Measurements from ENCODE around the gene PCYT1A. TPM values are rescaled to one million over a fixed set of nuclear protein-coding genes. Genes with fewer than 3 reads are reported as not detected.

Gene PCYT1A
- total and polyA plus RNA-seq, 5 donors from 2014 or later = 21.4 to 87.4 (median 23.2) TPM

- Histone ChIP-seq H3K27ac (ENCODE audit: insufficient read depth, low read length, poor library complexity, severe bottlenecking) (peak overlapping the region; percentile 96), H3K4me1 (ENCODE audit: control insufficient read depth, insufficient read depth, low read length, poor library complexity, severe bottlenecking) (peaks cover 56% of the 10 kb centered on the region), H3K36me3 (ENCODE audit: control insufficient read depth, insufficient read depth, low read length) (no peaks in the 10 kb centered on the region), H3K27me3 (ENCODE audit: control insufficient read depth, insufficient read depth, low read length) (no peaks in the 10 kb centered on the region), H3K9me3 (ENCODE audit: control insufficient read depth in 2 of 2, low read length in 2 of 2) (no peaks in the 10 kb centered on the region), H3K4me3 (ENCODE audit: low read depth, low read length) (peak overlapping the region; percentile 73)
- Mint-ChIP-seq H3K4me1 (peaks cover 13 to 64% (median 41%) of the 10 kb centered on the region in 4 donors), H3K4me3 (peak overlapping the region; percentile 71 to 89 (median 88)), H3K9me3 (no peaks in the 10 kb centered on the region), H3K27me3 (peaks cover 5% of the 10 kb centered on the region), H3K27ac (peak overlapping the region; percentile 96 to 99 (median 97)), H3K36me3 (no peaks in the 10 kb centered on the region)
- ATAC-seq (ENCODE audit: low read depth in 2 of 2) (no peak), DNase-seq (no peak)
Measured at GRCh38 chr3:196180346-196180745, 107.2 kb downstream of the PCYT1A start.

Other genes with a start within 250 kb of the PCYT1A start
- 356 TPM for gene TFRC, start 205.6 kb downstream of the PCYT1A start, total RNA-seq
- gene TFRC, start 205.6 kb downstream of the PCYT1A start, polyA plus RNA-seq = 10 to 100 TPM; 21.5 to 36.9 (median 28.7) TPM
- not detected for gene ZDHHC19, start 76.3 kb downstream of the PCYT1A start, total RNA-seq
- gene ZDHHC19, start 76.3 kb downstream of the PCYT1A start, polyA plus RNA-seq = not detected
- not detected for gene SLC51A, start 71.2 kb downstream of the PCYT1A start, total RNA-seq
- gene SLC51A, start 71.2 kb downstream of the PCYT1A start, polyA plus RNA-seq = 1 to 10 TPM in 1 of 4 donors, under 1 TPM in 3; 0.38 to 2.2 (median 0.63) TPM
- 9.1 TPM for gene DYNLT2B, start 30.5 kb upstream of the PCYT1A start, total RNA-seq
- gene DYNLT2B, start 30.5 kb upstream of the PCYT1A start, polyA plus RNA-seq = 10 to 100 TPM; 13.8 to 20.7 (median 16.9) TPM
- gene TM4SF19, start 50.7 kb upstream of the PCYT1A start, total RNA-seq = not detected
- under 1 TPM in 1 of 4 donors, not detected in 3; 0.15 TPM for gene TM4SF19, start 50.7 kb upstream of the PCYT1A start, polyA plus RNA-seq
- 93.8 TPM for gene UBXN7, start 144.7 kb upstream of the PCYT1A start, total RNA-seq
- 10 to 100 TPM; 23.6 to 34.3 (median 29.5) TPM for gene UBXN7, start 144.7 kb upstream of the PCYT1A start, polyA plus RNA-seq
- gene RNF168, start 216.0 kb upstream of the PCYT1A start, total RNA-seq = 29.5 TPM
- 10 to 100 TPM in 1 of 4 donors, 1 to 10 TPM in 3; 8.3 to 10.5 (median 8.6) TPM for gene RNF168, start 216.0 kb upstream of the PCYT1A start, polyA plus RNA-seq
- not detected for gene SMCO1, start 227.6 kb upstream of the PCYT1A start, total RNA-seq
- not detected for gene SMCO1, start 227.6 kb upstream of the PCYT1A start, polyA plus RNA-seq

Measured in CD4-positive, CD25-positive, alpha-beta regulatory T cell (primary cell).